PC-3 (cell line): ENCODE data around the gene NCOA1.

Experiments
- CTCF ChIP-seq: fragments of 300-600 bp; sonication (generic); conservative IDR thresholded peaks from 2 replicates; pipeline ENCODE4 v1.5.1; 2017; ENCODE audit warnings: antibody characterized with exemption, low read depth, mild to moderate bottlenecking, low read length
- EZH2 ChIP-seq: fragments of 300-600 bp; sonication (generic); IDR thresholded peaks from one replicate; pipeline ENCODE4 v1.6.1; 2017; ENCODE audit warnings: antibody characterized with exemption, mild to moderate bottlenecking, low read length; ENCODE audit not compliant: unreplicated experiment

- TF ChIP-seq CTCF, result no peak
- TF ChIP-seq EZH2, result no peak
Observed at GRCh38 chr2:24620936-24621335, 129.9 kb downstream of the NCOA1 start.
